Loucy (cell line): ENCODE results near the gene HSPA9.

Experiments
- EZH2phosphoT487 ChIP-seq: fragments of 200-600 bp; IDR thresholded peaks from 2 replicates; pipeline ENCODE4 v1.6.1; 2018; ENCODE audit warnings: antibody characterized with exemption, mild to moderate bottlenecking, moderate library complexity, borderline replicate concordance
- TF ChIP-seq, protein P1 (sequence below): fragments of 200-600 bp; sonication (generic); conservative IDR thresholded peaks from 2 replicates; pipeline ENCODE4 v1.5.1; 2014; ENCODE audit warnings: mild to moderate bottlenecking, antibody characterized with exemption, low read length

GRCh38 chr5:138553437-138554095 lies 21.6 kb downstream of the HSPA9 start:
- TF ChIP-seq, protein P1, sequence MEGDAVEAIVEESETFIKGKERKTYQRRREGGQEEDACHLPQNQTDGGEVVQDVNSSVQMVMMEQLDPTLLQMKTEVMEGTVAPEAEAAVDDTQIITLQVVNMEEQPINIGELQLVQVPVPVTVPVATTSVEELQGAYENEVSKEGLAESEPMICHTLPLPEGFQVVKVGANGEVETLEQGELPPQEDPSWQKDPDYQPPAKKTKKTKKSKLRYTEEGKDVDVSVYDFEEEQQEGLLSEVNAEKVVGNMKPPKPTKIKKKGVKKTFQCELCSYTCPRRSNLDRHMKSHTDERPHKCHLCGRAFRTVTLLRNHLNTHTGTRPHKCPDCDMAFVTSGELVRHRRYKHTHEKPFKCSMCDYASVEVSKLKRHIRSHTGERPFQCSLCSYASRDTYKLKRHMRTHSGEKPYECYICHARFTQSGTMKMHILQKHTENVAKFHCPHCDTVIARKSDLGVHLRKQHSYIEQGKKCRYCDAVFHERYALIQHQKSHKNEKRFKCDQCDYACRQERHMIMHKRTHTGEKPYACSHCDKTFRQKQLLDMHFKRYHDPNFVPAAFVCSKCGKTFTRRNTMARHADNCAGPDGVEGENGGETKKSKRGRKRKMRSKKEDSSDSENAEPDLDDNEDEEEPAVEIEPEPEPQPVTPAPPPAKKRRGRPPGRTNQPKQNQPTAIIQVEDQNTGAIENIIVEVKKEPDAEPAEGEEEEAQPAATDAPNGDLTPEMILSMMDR: no peak
- no peak for TF ChIP-seq EZH2phosphoT487
